HEK293 (cell line): ENCODE measurements around the gene SLC39A7.

Experiments used
- MEIS1 ChIP-seq: sonication (generic); formaldehyde crosslinking; IDR thresholded peaks from 2 replicates; pipeline ENCODE4 v1.8.1; 2022; ENCODE audit warnings: missing genetic modification reagents, mild to moderate bottlenecking, borderline replicate concordance
- PRDM10 ChIP-seq: fragments of 450-650 bp; formaldehyde crosslinking; IDR thresholded peaks from 2 replicates; pipeline ENCODE4 v1.5.1; 2016; ENCODE audit warnings: missing biosample characterization, missing genetic modification characterization
- PRDM6 ChIP-seq: fragments of 450-650 bp; formaldehyde crosslinking; IDR thresholded peaks from 2 replicates; pipeline ENCODE4 v1.5.1; 2017; ENCODE audit warnings: missing biosample characterization, missing genetic modification characterization
- SP3 ChIP-seq: fragments of 450-650 bp; formaldehyde crosslinking; IDR thresholded peaks from 2 replicates; pipeline ENCODE4 v1.5.1; 2016; ENCODE audit warnings: missing biosample characterization, missing genetic modification characterization
- ZBTB49 ChIP-seq: fragments of 450-650 bp; formaldehyde crosslinking; IDR thresholded peaks from 2 replicates; pipeline ENCODE4 v1.5.1; 2016; ENCODE audit warnings: missing biosample characterization, missing genetic modification characterization, low read depth
- ZFP69B ChIP-seq: fragments of 450-650 bp; formaldehyde crosslinking; IDR thresholded peaks from 2 replicates; pipeline ENCODE4 v1.5.1; 2016; ENCODE audit warnings: missing biosample characterization, missing genetic modification characterization
- ZNF114 ChIP-seq: fragments of 450-650 bp; formaldehyde crosslinking; IDR thresholded peaks from 2 replicates; pipeline ENCODE4 v1.5.0; 2017; ENCODE audit warnings: missing biosample characterization, missing genetic modification characterization
- ZNF148 ChIP-seq: fragments of 450-650 bp; formaldehyde crosslinking; IDR thresholded peaks from 2 replicates; pipeline ENCODE4 v1.5.0; 2017; ENCODE audit warnings: missing biosample characterization, missing genetic modification characterization, borderline replicate concordance
- ZNF223 ChIP-seq: fragments of 450-650 bp; formaldehyde crosslinking; IDR thresholded peaks from 2 replicates; pipeline ENCODE4 v1.5.1; 2016; ENCODE audit warnings: missing biosample characterization, missing genetic modification characterization
- ZNF266 ChIP-seq: fragments of 450-650 bp; formaldehyde crosslinking; IDR thresholded peaks from 2 replicates; pipeline ENCODE4 v1.5.1; 2016; ENCODE audit warnings: missing biosample characterization, missing genetic modification characterization, low read depth
- ZNF280C ChIP-seq: fragments of 450-650 bp; formaldehyde crosslinking; IDR thresholded peaks from 2 replicates; pipeline ENCODE4 v1.5.1; 2016; ENCODE audit warnings: missing biosample characterization, missing genetic modification characterization
- ZNF280D ChIP-seq: fragments of 450-650 bp; formaldehyde crosslinking; IDR thresholded peaks from 2 replicates; pipeline ENCODE4 v1.5.1; 2016; ENCODE audit warnings: missing biosample characterization, missing genetic modification characterization
- ZNF394 ChIP-seq: fragments of 450-650 bp; formaldehyde crosslinking; IDR thresholded peaks from 2 replicates; pipeline ENCODE4 v1.5.1; 2016; ENCODE audit warnings: missing biosample characterization, missing genetic modification characterization, mild to moderate bottlenecking, moderate library complexity, borderline replicate concordance
- ZNF416 ChIP-seq: fragments of 450-650 bp; formaldehyde crosslinking; IDR thresholded peaks from 2 replicates; pipeline ENCODE4 v1.5.1; 2016; ENCODE audit warnings: missing biosample characterization, missing genetic modification characterization
- ZNF426 ChIP-seq: fragments of 450-650 bp; formaldehyde crosslinking; IDR thresholded peaks from 2 replicates; pipeline ENCODE4 v1.5.1; 2017; ENCODE audit warnings: missing biosample characterization, missing genetic modification characterization, mild to moderate bottlenecking, inconsistent platforms, moderate library complexity
- ZNF48 ChIP-seq: fragments of 450-650 bp; formaldehyde crosslinking; IDR thresholded peaks from 2 replicates; pipeline ENCODE4 v1.5.1; 2016; ENCODE audit warnings: missing biosample characterization, missing genetic modification characterization
- ZNF488 ChIP-seq: fragments of 450-650 bp; formaldehyde crosslinking; IDR thresholded peaks from 2 replicates; pipeline ENCODE4 v1.5.1; 2016; ENCODE audit warnings: missing biosample characterization, missing genetic modification characterization
- ZNF549 ChIP-seq: fragments of 450-650 bp; IDR thresholded peaks from 2 replicates; pipeline ENCODE4 v1.5.1; 2018; ENCODE audit warnings: missing biosample characterization, missing genetic modification characterization, mild to moderate bottlenecking, inconsistent platforms, moderate library complexity
- ZNF555 ChIP-seq: fragments of 450-650 bp; formaldehyde crosslinking; conservative IDR thresholded peaks from 2 replicates; pipeline ENCODE4 v1.5.1; 2017; ENCODE audit warnings: missing biosample characterization, mild to moderate bottlenecking, missing genetic modification characterization, inconsistent platforms
- ZNF776 ChIP-seq: fragments of 450-650 bp; formaldehyde crosslinking; IDR thresholded peaks from 2 replicates; pipeline ENCODE4 v1.5.0; 2017; ENCODE audit warnings: missing biosample characterization, missing genetic modification characterization, borderline replicate concordance

SLC39A7 gene

GRCh38 chr6:33200219-33201146 lies at the start of gene SLC39A7, which contains the start of gene RXRB (continued):
- no peak for TF ChIP-seq MEIS1 (CRISPR knock-in tag)
- peak; percentile 77; the same call in 1 of the 2 replicates for TF ChIP-seq ZNF280D (tag by site-specific recombination)
- TF ChIP-seq ZNF223 (tag by site-specific recombination) = no peak
- no peak for TF ChIP-seq ZNF549 (tag by site-specific recombination)
- no peak for TF ChIP-seq PRDM6
- TF ChIP-seq ZNF416 = no peak
- TF ChIP-seq ZNF426 (tag by site-specific recombination) = no peak
- no peak for TF ChIP-seq ZNF776 (tag by site-specific recombination)
- no peak for TF ChIP-seq ZNF114 (tag by site-specific recombination)
- no peak for TF ChIP-seq ZNF555 (tag by site-specific recombination)
- TF ChIP-seq ZBTB49 (tag by site-specific recombination) = no peak
- TF ChIP-seq ZNF488 (tag by site-specific recombination) = no peak
- peak; percentile 80; the same call in 1 of the 2 replicates for TF ChIP-seq ZNF394 (tag by site-specific recombination)
- TF ChIP-seq ZNF280C (tag by site-specific recombination) = no peak
- no peak; the same call in 1 of the 2 replicates for TF ChIP-seq ZNF266
- no peak for TF ChIP-seq ZNF148
- peak; percentile 90 for TF ChIP-seq ZFP69B (tag by site-specific recombination)
- TF ChIP-seq PRDM10 (tag by site-specific recombination) = peak; percentile 41; the same call in 1 of the 2 replicates
- peak; percentile 88 for TF ChIP-seq SP3 (tag by site-specific recombination)
- TF ChIP-seq ZNF48 (tag by site-specific recombination) = no peak
